K562 (cell line): ENCODE results near the gene RPL28. TPM values are rescaled to one million over a fixed set of nuclear protein-coding genes. Genes with fewer than 3 reads are reported as not detected.
A peak's percentile ranks its signal among the peaks of the same experiment; 100 is the strongest.

Source experiments
- ATAC-seq: fragments of 200-7000 bp; cut with Tn5 transposase; 3 replicates; pipeline ENCODE4 v1.9.1; 2020; ENCODE audit warnings: moderate library complexity
- BruUV-seq: library from RNA; stranded (reverse); fragments of 400-500 nt; replicated peaks from 2 replicates; lab custom pipeline; 2021; lab: Mats Ljungman, UMichigan
- CTCF ChIA-PET: fragments of 300-600 bp; formaldehyde crosslinking; extraction: SDS; loops from one replicate; lab custom pipeline; 2021; ENCODE audit warnings: low intra/inter-chr PET ratio; lab: Yijun Ruan, JAX
- POLR2A ChIA-PET: fragments of 300-600, 350-650 bp; sonication (Branson Sonifier 250); formaldehyde crosslinking; extraction: SDS; loops from one replicate; lab custom pipeline; 2021; ENCODE audit warnings: antibody characterized with exemption, inconsistent platforms; lab: Yijun Ruan, JAX
- DNase-seq, 4 experiments: peaks; one replicate each; pipeline versions ENCODE4 v3.0.0 to v3.0.0-alpha.2; 2011 to 2018; ENCODE audit warnings: low spot score in 3 of 4, mixed read lengths in 3 of 4; ENCODE audit errors: extremely low read depth in 1 of 4
- FAIRE-seq: peaks from 2 replicates; lab custom pipeline; 2011; peaks lifted over from hg19 to GRCh38; lab: Jason Lieb, UNC
- H2AFZ ChIP-seq: 2 replicates; pipeline ENCODE4 v1.6.0; 2011; ENCODE audit warnings: low read depth, low read length, control low read depth, inconsistent platforms
- H3K27ac ChIP-seq: fragments of 200-600 bp; 3 replicates; pipeline ENCODE4 v1.8.0; 2011; ENCODE audit warnings: low read depth, mild to moderate bottlenecking, control low read depth, inconsistent platforms, low read length, moderate library complexity, mixed read lengths; ENCODE audit errors: extremely low read depth
- H3K27me3 ChIP-seq, 2 experiments: fragments of 300-600 bp in 1 of 2; 2 replicates in 1 of 2; 3 replicates in 1 of 2; pipeline versions ENCODE4 v1.6.0 to v1.8.0; 2011; ENCODE audit warnings: inconsistent platforms in 2 of 2, low read length in 2 of 2, mild to moderate bottlenecking in 1 of 2, mixed read lengths in 1 of 2, moderate library complexity in 1 of 2; ENCODE audit not compliant: control insufficient read depth in 2 of 2, insufficient read depth in 2 of 2
- H3K36me3 ChIP-seq: fragments of 300-600 bp; 3 replicates; pipeline ENCODE4 v1.8.0; 2011; ENCODE audit warnings: mild to moderate bottlenecking, low read length, inconsistent platforms; ENCODE audit not compliant: control insufficient read depth, insufficient read depth
- H3K4me1 ChIP-seq, 2 experiments: fragments of 200-600 bp in 1 of 2; replicated peaks in 1 of 2; 2 replicates in 1 of 2; 3 replicates in 1 of 2; pipeline versions ENCODE4 v1.5.1 to v1.8.0; 2011; ENCODE audit warnings: inconsistent platforms in 2 of 2, low read length in 2 of 2, mild to moderate bottlenecking in 1 of 2, mixed read lengths in 1 of 2, moderate library complexity in 1 of 2; ENCODE audit not compliant: control insufficient read depth in 2 of 2, insufficient read depth in 2 of 2
- H3K4me2 ChIP-seq: 2 replicates; pipeline ENCODE4 v1.6.1; 2011; ENCODE audit warnings: low read length, control low read depth, inconsistent platforms, mixed read lengths; ENCODE audit not compliant: insufficient read depth
- H3K4me3 ChIP-seq: fragments of 200-600 bp; sonication (generic), shearing (Covaris generic); 2 replicates; pipeline ENCODE4 v1.5.1; 2016; ENCODE audit warnings: control low read depth, inconsistent platforms
- H3K79me2 ChIP-seq: fragments of 200-600 bp; 3 replicates; pipeline ENCODE4 v1.8.0; 2011; ENCODE audit warnings: low read length, inconsistent platforms; ENCODE audit not compliant: control insufficient read depth, insufficient read depth
- H3K9ac ChIP-seq, 2 experiments: 2 replicates each; pipeline versions ENCODE4 v1.6.0 to v1.6.1; 2011; ENCODE audit warnings: low read depth in 2 of 2, low read length in 2 of 2, control low read depth in 1 of 2, inconsistent platforms in 1 of 2, mild to moderate bottlenecking in 1 of 2, mixed read lengths in 1 of 2; ENCODE audit not compliant: insufficient read depth in 1 of 2
- H3K9me1 ChIP-seq: one replicate; pipeline ENCODE4 v1.6.0; 2011; ENCODE audit warnings: inconsistent platforms, mild to moderate bottlenecking, low read length, moderate library complexity; ENCODE audit not compliant: control insufficient read depth, insufficient read depth
- H3K9me3 ChIP-seq: replicated peaks from 2 replicates; pipeline ENCODE4 v1.5.1; 2011; ENCODE audit warnings: low read depth, low read length, inconsistent platforms; ENCODE audit not compliant: control insufficient read depth, insufficient read depth
- H4K20me1 ChIP-seq: replicated peaks from 2 replicates; pipeline ENCODE4 v1.6.1; 2011; ENCODE audit warnings: low read length, inconsistent platforms, mixed read lengths; ENCODE audit not compliant: control insufficient read depth, insufficient read depth
- CBFA2T3 ChIP-seq: fragments of 450-650 bp; IDR thresholded peaks from 2 replicates; pipeline ENCODE4 v1.6.1; 2017
- CREB1 ChIP-seq, 2 experiments: sonication (generic) in 1 of 2; formaldehyde crosslinking in 1 of 2; IDR thresholded peaks; 2 replicates each; pipeline versions ENCODE4 v1.6.1 to v1.8.0; 2012 to 2022; ENCODE audit warnings: inconsistent platforms in 1 of 2, mild to moderate bottlenecking in 1 of 2, missing genetic modification reagents in 1 of 2, moderate library complexity in 1 of 2
- EZH2 ChIP-seq: IDR thresholded peaks from 2 replicates; pipeline ENCODE4 v1.6.1; 2012; ENCODE audit warnings: low read depth, mild to moderate bottlenecking, inconsistent platforms, low read length, borderline replicate concordance
- FOXK2 ChIP-seq, 2 experiments: fragments of 450-650 bp; IDR thresholded peaks in 1 of 2; conservative IDR thresholded peaks in 1 of 2; 2 replicates each; pipeline ENCODE4 v1.6.1; 2016; ENCODE audit warnings: low read depth in 2 of 2, mild to moderate bottlenecking in 1 of 2
- NUFIP1 ChIP-seq: fragments of 450-650 bp; IDR thresholded peaks from 2 replicates; pipeline ENCODE4 v1.6.1; 2018; ENCODE audit not compliant: partially characterized antibody
- PURB ChIP-seq: sonication (generic); formaldehyde crosslinking; IDR thresholded peaks from 2 replicates; pipeline ENCODE4 v1.9.0; 2021; ENCODE audit warnings: low read depth, mild to moderate bottlenecking, missing genetic modification reagents
- RBBP5 ChIP-seq: fragments of 200-600 bp; sonication (generic); IDR thresholded peaks from 2 replicates; pipeline ENCODE4 v1.6.1; 2012; ENCODE audit warnings: borderline replicate concordance, mild to moderate bottlenecking, low read length, control low read depth, inconsistent platforms; ENCODE audit not compliant: insufficient read depth, poor library complexity, severe bottlenecking
- RBM17 ChIP-seq: fragments of 200-400 bp; formaldehyde crosslinking; IDR thresholded peaks from 2 replicates; pipeline ENCODE4 v1.6.1; 2017; ENCODE audit warnings: low read depth, mild to moderate bottlenecking, low read length, borderline replicate concordance
- SPI1 ChIP-seq: IDR thresholded peaks from 2 replicates; pipeline ENCODE4 v1.6.1; 2011; ENCODE audit warnings: low read depth, low read length, control low read depth, borderline replicate concordance
- TEAD1 ChIP-seq, 2 experiments: fragments of 450-650 bp in 1 of 2; sonication (generic) in 1 of 2; formaldehyde crosslinking; IDR thresholded peaks; 2 replicates each; pipeline versions ENCODE4 v1.4.0 to v1.8.0; 2020 to 2022; ENCODE audit warnings: mild to moderate bottlenecking in 2 of 2, missing genetic modification reagents in 1 of 2
- ZBTB7A ChIP-seq: IDR thresholded peaks from 2 replicates; pipeline ENCODE4 v1.6.1; 2011; ENCODE audit warnings: low read depth, mild to moderate bottlenecking, low read length, moderate library complexity, borderline replicate concordance; ENCODE audit not compliant: control insufficient read depth
- ZNF436 ChIP-seq: fragments of 250-450, 450-650 bp; sonication (Bioruptor Pico); formaldehyde crosslinking; IDR thresholded peaks from 2 replicates; pipeline ENCODE4 v1.7.0; 2020; ENCODE audit warnings: mild to moderate bottlenecking
- ZNF583 ChIP-seq: fragments of 250-450 bp; sonication (Bioruptor Pico); IDR thresholded peaks from 2 replicates; pipeline ENCODE4 v1.4.0; 2020
- WGBS: fragments of 100-300 bp; shearing (Covaris generic); methylation state at CpG from one replicate; pipeline ENCODE4 v1.1.6; 2016; ENCODE audit warnings: low coverage, mixed read lengths; ENCODE audit not compliant: insufficient coverage; ENCODE audit errors: missing lambda C conversion rate; 5-methylcytosine and 5-hydroxymethylcytosine counted together
- in situ Hi-C: fragments of 300-500 bp; cut with MboI; formaldehyde crosslinking; loops from 4 replicates; pipeline ENCODE4 v1.15.0; 2018; ENCODE audit warnings: inconsistent platforms, mixed read lengths
- intact Hi-C: fragments of 100-400 bp; cut with micrococcal nuclease; formaldehyde crosslinking; loops from 2 replicates; pipeline ENCODE4 v1.14.2; 2022
- polyA plus RNA-seq, 8 experiments: library from polyadenylated mRNA; depleted of rRNA in 4 of 8; stranded (reverse) in 5 of 8; unstranded in 3 of 8; fragments of >200 nt; fragmentation: Nextera tagmentation in 2 of 8; fragmentation: Illumina TruSeq in 1 of 8; extraction: Ambion mirVana in 2 of 8; extraction: Trizol in 1 of 8; gene quantifications; 2 replicates each; pipeline versions ENCODE4 v1.2.1 to v1.2.3, GENCODE V29; 2011 to 2014; ENCODE audit warnings: inconsistent platforms in 1 of 8, missing spikeins in 1 of 8
- total RNA-seq, 7 experiments: library from RNA; depleted of rRNA in 6 of 7; stranded (reverse); fragments of >200 nt in 6 of 7; fragmentation: Illumina TruSeq in 2 of 7; extraction: Trizol in 2 of 7; gene quantifications; 2 replicates each; pipeline versions ENCODE4 v1.2.1 to v1.2.3, GENCODE V29; 2011 to 2021; ENCODE audit warnings: low replicate concordance in 1 of 7
- TF ChIP-seq, protein P1 (sequence below): fragments of 250-450 bp; sonication (Bioruptor Pico); IDR thresholded peaks from 2 replicates; pipeline ENCODE4 v1.4.0; 2020; ENCODE audit warnings: mild to moderate bottlenecking, moderate library complexity, borderline replicate concordance
- TF ChIP-seq, protein P2 (sequence below): fragments of 450-650 bp; formaldehyde crosslinking; IDR thresholded peaks from 2 replicates; pipeline ENCODE4 v1.4.0; 2020; ENCODE audit warnings: mild to moderate bottlenecking, moderate library complexity
- TF ChIP-seq, protein P3 (sequence below): IDR thresholded peaks from 3 replicates; pipeline ENCODE4 v1.6.1; 2011; ENCODE audit warnings: borderline replicate concordance, mild to moderate bottlenecking; ENCODE audit not compliant: insufficient read length, insufficient read depth

Gene RPL28
- total and polyA plus RNA-seq, 9 of the 15 experiments (the other 6 are each of a cell fraction or from before 2014, with no cell fraction given), result 124 to 3,106 (median 622) TPM

DNA sequence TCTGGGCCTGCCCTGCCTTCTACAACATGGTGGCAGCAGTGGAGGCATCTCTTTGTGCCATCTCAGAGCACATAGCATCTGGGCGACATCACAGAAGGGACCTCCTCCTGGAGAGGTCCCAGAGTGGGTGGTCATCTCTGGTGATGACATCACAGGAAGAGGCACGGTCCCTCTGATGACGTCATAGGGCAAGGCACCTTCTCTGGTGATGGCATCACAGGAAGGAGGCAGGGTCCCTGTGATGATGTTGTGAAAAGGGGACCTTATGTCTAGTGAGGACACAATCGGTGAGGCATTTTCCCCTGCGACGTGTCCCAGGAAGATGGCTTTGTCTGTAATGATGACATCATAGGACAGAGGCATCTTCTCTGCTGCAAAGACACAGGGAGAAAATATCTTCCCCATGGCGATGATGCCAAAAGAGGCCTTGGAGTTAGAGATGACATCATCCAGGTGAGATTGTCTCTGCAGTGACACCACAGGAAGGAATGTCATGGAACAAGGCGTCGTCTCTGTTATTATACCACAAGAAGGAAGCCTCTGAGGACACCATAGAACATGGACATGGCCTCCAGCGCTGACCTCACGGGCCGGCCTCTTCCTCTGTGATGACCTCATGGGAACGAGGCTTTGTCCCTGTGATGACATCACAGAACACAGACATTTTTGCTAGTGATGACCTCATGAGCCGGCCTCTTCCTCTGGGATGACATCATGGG, 46.7 kb downstream of the RPL28 start:
- ChIA-PET POLR2A (no interaction called here), CTCF (no interaction called here)
- ATAC-seq, result no peak
- Histone ChIP-seq H3K79me2 (no peaks in the 10 kb centered on the region), H3K4me3 (no peak overlapping the region), H3K4me2 (no peak overlapping the region), H3K9me1 (no peaks in the 10 kb centered on the region), H3K4me1 (peaks cover 0 to 12% of the 10 kb centered on the region in 2 experiments; a peak in 2 of 5 replicates), H2AFZ (no peak overlapping the region), H3K36me3 (no peaks in the 10 kb centered on the region), H3K27ac (no peak overlapping the region), H4K20me1 (peaks cover 4% of the 10 kb centered on the region; the same call in 1 of the 2 replicates), H3K9me3 (no peaks in the 10 kb centered on the region), H3K9ac (no peak overlapping the region), H3K27me3 (peaks cover 0 to 13% of the 10 kb centered on the region in 2 experiments; a peak in 2 of 5 replicates)
- intact Hi-C loops (no loop called here), in situ Hi-C loops (loop anchor here (25.0 kb wide), 1 partner anchor 770 kb away; the partner anchor contains the start of gene LILRB4)
- WGBS, result 25% methylated on average over 14 of the region's 14 CpGs
- DNase-seq, result no peak
- peak; percentile 6 for FAIRE-seq
- BruUV-seq, result no TSS peak
- no peak for TF ChIP-seq RBBP5
- TF ChIP-seq, protein P1, sequence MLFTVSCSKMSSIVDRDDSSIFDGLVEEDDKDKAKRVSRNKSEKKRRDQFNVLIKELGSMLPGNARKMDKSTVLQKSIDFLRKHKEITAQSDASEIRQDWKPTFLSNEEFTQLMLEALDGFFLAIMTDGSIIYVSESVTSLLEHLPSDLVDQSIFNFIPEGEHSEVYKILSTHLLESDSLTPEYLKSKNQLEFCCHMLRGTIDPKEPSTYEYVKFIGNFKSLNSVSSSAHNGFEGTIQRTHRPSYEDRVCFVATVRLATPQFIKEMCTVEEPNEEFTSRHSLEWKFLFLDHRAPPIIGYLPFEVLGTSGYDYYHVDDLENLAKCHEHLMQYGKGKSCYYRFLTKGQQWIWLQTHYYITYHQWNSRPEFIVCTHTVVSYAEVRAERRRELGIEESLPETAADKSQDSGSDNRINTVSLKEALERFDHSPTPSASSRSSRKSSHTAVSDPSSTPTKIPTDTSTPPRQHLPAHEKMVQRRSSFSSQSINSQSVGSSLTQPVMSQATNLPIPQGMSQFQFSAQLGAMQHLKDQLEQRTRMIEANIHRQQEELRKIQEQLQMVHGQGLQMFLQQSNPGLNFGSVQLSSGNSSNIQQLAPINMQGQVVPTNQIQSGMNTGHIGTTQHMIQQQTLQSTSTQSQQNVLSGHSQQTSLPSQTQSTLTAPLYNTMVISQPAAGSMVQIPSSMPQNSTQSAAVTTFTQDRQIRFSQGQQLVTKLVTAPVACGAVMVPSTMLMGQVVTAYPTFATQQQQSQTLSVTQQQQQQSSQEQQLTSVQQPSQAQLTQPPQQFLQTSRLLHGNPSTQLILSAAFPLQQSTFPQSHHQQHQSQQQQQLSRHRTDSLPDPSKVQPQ (CRISPR knock-in tag), result no peak
- TF ChIP-seq CREB1 (IDR thresholded peaks at IDR 0.05), result peak; percentile 82
- peak; percentile 93 for TF ChIP-seq CREB1 (CRISPR knock-in tag; IDR thresholded peaks at IDR 0.05)
- TF ChIP-seq FOXK2 (conservative IDR thresholded peaks at IDR 0.05 in 1 of 2, IDR thresholded peaks at IDR 0.05 in 1 of 2; ENCODE audit: low read depth in 2 of 2), result no peak
- no peak for TF ChIP-seq CBFA2T3
- no peak for TF ChIP-seq EZH2
- TF ChIP-seq, protein P2, sequence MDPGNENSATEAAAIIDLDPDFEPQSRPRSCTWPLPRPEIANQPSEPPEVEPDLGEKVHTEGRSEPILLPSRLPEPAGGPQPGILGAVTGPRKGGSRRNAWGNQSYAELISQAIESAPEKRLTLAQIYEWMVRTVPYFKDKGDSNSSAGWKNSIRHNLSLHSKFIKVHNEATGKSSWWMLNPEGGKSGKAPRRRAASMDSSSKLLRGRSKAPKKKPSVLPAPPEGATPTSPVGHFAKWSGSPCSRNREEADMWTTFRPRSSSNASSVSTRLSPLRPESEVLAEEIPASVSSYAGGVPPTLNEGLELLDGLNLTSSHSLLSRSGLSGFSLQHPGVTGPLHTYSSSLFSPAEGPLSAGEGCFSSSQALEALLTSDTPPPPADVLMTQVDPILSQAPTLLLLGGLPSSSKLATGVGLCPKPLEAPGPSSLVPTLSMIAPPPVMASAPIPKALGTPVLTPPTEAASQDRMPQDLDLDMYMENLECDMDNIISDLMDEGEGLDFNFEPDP (CRISPR knock-in tag), result no peak
- TF ChIP-seq, protein P3, sequence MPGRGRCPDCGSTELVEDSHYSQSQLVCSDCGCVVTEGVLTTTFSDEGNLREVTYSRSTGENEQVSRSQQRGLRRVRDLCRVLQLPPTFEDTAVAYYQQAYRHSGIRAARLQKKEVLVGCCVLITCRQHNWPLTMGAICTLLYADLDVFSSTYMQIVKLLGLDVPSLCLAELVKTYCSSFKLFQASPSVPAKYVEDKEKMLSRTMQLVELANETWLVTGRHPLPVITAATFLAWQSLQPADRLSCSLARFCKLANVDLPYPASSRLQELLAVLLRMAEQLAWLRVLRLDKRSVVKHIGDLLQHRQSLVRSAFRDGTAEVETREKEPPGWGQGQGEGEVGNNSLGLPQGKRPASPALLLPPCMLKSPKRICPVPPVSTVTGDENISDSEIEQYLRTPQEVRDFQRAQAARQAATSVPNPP, result no peak
- TF ChIP-seq PURB, result no peak
- no peak for TF ChIP-seq ZBTB7A
- TF ChIP-seq ZNF583, result no peak
- no peak for TF ChIP-seq NUFIP1
- 0 out of 4 replicates have a peak, but pooled peaks of 1 of the 2 experiments have one; percentile 8 for TF ChIP-seq TEAD1 (CRISPR knock-in tag; IDR thresholded peaks at IDR 0.05)
- TF ChIP-seq RBM17, result no peak
- no peak for TF ChIP-seq SPI1
- no peak for TF ChIP-seq ZNF436
